Fibroblast of lung (primary cell): ENCODE results near the gene ASTN2. TPM values are rescaled to one million over a fixed set of nuclear protein-coding genes. Genes with fewer than 3 reads are reported as not detected.

Experiments
- DNase-seq, 2 donors: peaks; one replicate each; pipeline versions ENCODE4 v3.0.0 to v3.0.0-alpha.2; 2010; ENCODE audit warnings: low read depth in 2 of 2
- H2AFZ ChIP-seq: 2 replicates; pipeline ENCODE4 v1.5.1; 2012; ENCODE audit warnings: low read length, control low read depth, inconsistent platforms
- H3K27ac ChIP-seq: 2 replicates; pipeline ENCODE4 v1.5.1; 2011; ENCODE audit warnings: low read length, control low read depth; ENCODE audit not compliant: insufficient read depth
- H3K27me3 ChIP-seq: 2 replicates; pipeline ENCODE4 v1.5.1; 2011; ENCODE audit warnings: mild to moderate bottlenecking, low read length; ENCODE audit not compliant: control insufficient read depth, insufficient read depth
- H3K36me3 ChIP-seq: 2 replicates; pipeline ENCODE4 v1.5.1; 2011; ENCODE audit warnings: low read length; ENCODE audit not compliant: control insufficient read depth, insufficient read depth
- H3K4me1 ChIP-seq: 2 replicates; pipeline ENCODE4 v1.5.1; 2011; ENCODE audit warnings: low read length; ENCODE audit not compliant: control insufficient read depth, insufficient read depth; ENCODE audit errors: extremely low read depth
- H3K4me2 ChIP-seq: 2 replicates; pipeline ENCODE4 v1.5.1; 2011; ENCODE audit warnings: low read length, control low read depth; ENCODE audit not compliant: insufficient read depth; ENCODE audit errors: extremely low read depth
- H3K4me3 ChIP-seq, 4 experiments: fragments of 200-600 bp in 1 of 4; sonication (generic) in 1 of 4; replicated peaks in 1 of 4; 2 replicates each; pipeline ENCODE4 v1.5.1; 2011 to 2016; ENCODE audit warnings: low read length in 4 of 4, low read depth in 3 of 4, mild to moderate bottlenecking in 3 of 4, control low read depth in 2 of 4, inconsistent platforms in 1 of 4, mixed read lengths in 1 of 4; ENCODE audit not compliant: insufficient read depth in 1 of 4; ENCODE audit errors: control extremely low read depth in 1 of 4
- H3K79me2 ChIP-seq: 2 replicates; pipeline ENCODE4 v1.5.1; 2012; ENCODE audit warnings: mild to moderate bottlenecking, low read length, inconsistent platforms; ENCODE audit not compliant: control insufficient read depth, insufficient read depth
- H3K9ac ChIP-seq: 2 replicates; pipeline ENCODE4 v1.5.1; 2011; ENCODE audit warnings: mild to moderate bottlenecking, low read length, control low read depth; ENCODE audit not compliant: insufficient read depth
- H3K9me3 ChIP-seq: 2 replicates; pipeline ENCODE4 v1.5.1; 2012; ENCODE audit warnings: low read depth, low read length; ENCODE audit not compliant: control insufficient read depth, insufficient read depth
- H4K20me1 ChIP-seq: 2 replicates; pipeline ENCODE4 v1.5.1; 2011; ENCODE audit warnings: low read length; ENCODE audit not compliant: control insufficient read depth, insufficient read depth; ENCODE audit errors: extremely low read depth
- CTCF ChIP-seq, 2 donors: IDR thresholded peaks in 1 of 2; conservative IDR thresholded peaks in 1 of 2; 1 replicate in 1 of 2; 2 replicates in 1 of 2; pipeline ENCODE4 v1.5.1; 2011 to 2012; ENCODE audit warnings: low read length in 2 of 2, control low read depth in 1 of 2, inconsistent platforms in 1 of 2, low read depth in 1 of 2, mild to moderate bottlenecking in 1 of 2
- EZH2 ChIP-seq: IDR thresholded peaks from 2 replicates; pipeline ENCODE4 v1.5.1; 2012; ENCODE audit warnings: low read length, control low read depth, mild to moderate bottlenecking; ENCODE audit errors: missing control alignments
- polyA plus RNA-seq, 2 donors: library from polyadenylated mRNA; depleted of rRNA in 1 of 2; stranded (reverse) in 1 of 2; unstranded in 1 of 2; fragments of >200 nt; gene quantifications; 2 replicates each; pipeline ENCODE4 v1.2.1, GENCODE V29; 2011 to 2012; ENCODE audit warnings: missing spikeins in 1 of 2
- total RNA-seq: library from RNA; depleted of rRNA; stranded (reverse); fragments of >200 nt; gene quantifications from 2 replicates; pipeline ENCODE4 v1.2.1, GENCODE V29; 2014

ASTN2 gene
- total and polyA plus RNA-seq, 2 donors (not counting 1 experiment from before 2014, with no cell fraction given) = 2.2 to 19.2 TPM

DNA sequence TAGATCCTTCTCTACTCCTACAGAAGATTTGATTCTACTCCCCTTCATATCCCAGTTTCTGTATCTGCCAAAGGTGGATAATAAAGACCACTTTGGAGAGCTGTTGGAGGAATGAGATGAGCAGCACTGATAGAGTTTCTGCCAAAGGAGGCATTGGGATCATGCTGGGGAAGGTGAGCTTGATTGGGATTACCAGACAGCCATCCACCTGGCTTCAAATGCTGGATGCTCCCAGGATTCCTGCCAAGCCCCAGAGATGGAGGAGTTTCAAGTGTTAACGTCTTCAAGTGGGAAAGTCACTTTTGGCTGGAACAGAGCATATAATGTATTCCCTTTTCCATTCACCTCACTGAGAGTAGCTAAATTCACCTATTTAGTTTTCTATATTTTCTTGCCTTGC, 379.3 kb downstream of the ASTN2 start:
- H3K27ac ChIP-seq = no peak overlapping the region
- no peaks in the 10 kb centered on the region for H3K4me1 ChIP-seq
- H3K27me3 ChIP-seq = no peaks in the 10 kb centered on the region
- no peak overlapping the region for H3K9ac ChIP-seq
- no peak overlapping the region for H3K4me2 ChIP-seq
- no peak for TF ChIP-seq CTCF (conservative IDR thresholded peaks at IDR 0.05 in 1 of 2, IDR thresholded peaks at IDR 0.05 in 1 of 2; ENCODE audit: low read depth in 1 of 2, low read length in 2 of 2)
- no peak for TF ChIP-seq EZH2
- no peaks in the 10 kb centered on the region for H3K9me3 ChIP-seq
- no peaks in the 10 kb centered on the region for H3K36me3 ChIP-seq
- H3K4me3 ChIP-seq = no peak overlapping the region
- H3K79me2 ChIP-seq = no peaks in the 10 kb centered on the region
- H4K20me1 ChIP-seq = no peaks in the 10 kb centered on the region
- H2AFZ ChIP-seq = no peak overlapping the region
- DNase-seq = no peak

DNA sequence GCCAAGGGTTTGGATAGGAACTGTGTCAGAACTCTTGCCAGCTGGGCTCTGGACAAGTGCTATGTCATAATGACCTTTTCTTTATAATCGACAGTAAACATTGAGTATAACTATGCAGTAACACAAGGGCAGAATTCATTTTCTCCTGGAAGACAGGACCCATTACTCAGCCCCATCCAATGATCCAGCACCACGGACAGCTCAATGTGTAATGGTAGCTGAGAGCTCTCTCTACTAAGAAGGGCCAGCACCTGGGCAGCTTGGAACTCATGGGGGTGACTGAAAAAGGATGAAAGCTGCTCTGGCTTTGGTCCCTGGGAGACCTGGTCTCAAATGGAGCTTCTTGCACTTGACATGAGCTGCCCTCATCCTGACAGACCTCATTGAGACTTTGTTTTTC, 380.0 kb downstream of the ASTN2 start:
- no peaks in the 10 kb centered on the region for H3K36me3 ChIP-seq
- no peak overlapping the region for H3K4me3 ChIP-seq
- H3K27ac ChIP-seq = no peak overlapping the region
- peak in 1 of 2 donors; percentile 1 for DNase-seq
- H3K4me2 ChIP-seq = no peak overlapping the region
- no peaks in the 10 kb centered on the region for H3K79me2 ChIP-seq
- no peaks in the 10 kb centered on the region for H3K27me3 ChIP-seq
- no peaks in the 10 kb centered on the region for H3K9me3 ChIP-seq
- no peak for TF ChIP-seq CTCF (conservative IDR thresholded peaks at IDR 0.05 in 1 of 2, IDR thresholded peaks at IDR 0.05 in 1 of 2; ENCODE audit: low read depth in 1 of 2, low read length in 2 of 2)
- no peak for TF ChIP-seq EZH2
- H2AFZ ChIP-seq = no peak overlapping the region
- no peak overlapping the region for H3K9ac ChIP-seq
- no peaks in the 10 kb centered on the region for H3K4me1 ChIP-seq
- H4K20me1 ChIP-seq = no peaks in the 10 kb centered on the region

GRCh38 chr9:117030254-117030768, 384.5 kb downstream of the ASTN2 start:
- TF ChIP-seq CTCF (conservative IDR thresholded peaks at IDR 0.05 in 1 of 2, IDR thresholded peaks at IDR 0.05 in 1 of 2; ENCODE audit: low read depth in 1 of 2, low read length in 2 of 2) = no peak
- TF ChIP-seq EZH2 = no peak
- no peak overlapping the region for H3K27ac ChIP-seq
- no peak overlapping the region for H3K4me3 ChIP-seq
- no peak overlapping the region for H3K4me2 ChIP-seq
- no peak overlapping the region for H3K9ac ChIP-seq
- no peaks in the 10 kb centered on the region for H3K4me1 ChIP-seq
- no peaks in the 10 kb centered on the region for H4K20me1 ChIP-seq
- no peaks in the 10 kb centered on the region for H3K36me3 ChIP-seq
- DNase-seq = no peak
- no peak overlapping the region for H2AFZ ChIP-seq
- H3K9me3 ChIP-seq = no peaks in the 10 kb centered on the region
- no peaks in the 10 kb centered on the region for H3K79me2 ChIP-seq
- H3K27me3 ChIP-seq = no peaks in the 10 kb centered on the region
